ENCODE results near the gene SERTM2.
"Not testable (repeated sequence)": the region's sequence is repeated elsewhere in the genome, so short reads cannot be mapped to it uniquely, and the experiment has no call there.

Gene SERTM2

GRCh38 chrX:111518667-111519066 lies 7.2 kb downstream of the SERTM2 start:
- Mint-ChIP-seq H3K9me3 (ENCODE audit: low read depth) (no peaks in the 10 kb centered on the region), H3K4me3 (no peak overlapping the region), H3K4me1 (ENCODE audit: low read depth) (no peaks in the 10 kb centered on the region), H3K27ac (no peak overlapping the region), H3K27me3 (no peaks in the 10 kb centered on the region), H3K36me3 (no peaks in the 10 kb centered on the region)

GRCh38 chrX:111519215-111519614 lies 7.8 kb downstream of the SERTM2 start:
- Mint-ChIP-seq H3K27ac (no peak overlapping the region), H3K4me3 (no peak overlapping the region), H3K36me3 (no peaks in the 10 kb centered on the region), H3K27me3 (no peaks in the 10 kb centered on the region), H3K9me3 (ENCODE audit: low read depth) (no peaks in the 10 kb centered on the region), H3K4me1 (ENCODE audit: low read depth) (no peaks in the 10 kb centered on the region)

DNA sequence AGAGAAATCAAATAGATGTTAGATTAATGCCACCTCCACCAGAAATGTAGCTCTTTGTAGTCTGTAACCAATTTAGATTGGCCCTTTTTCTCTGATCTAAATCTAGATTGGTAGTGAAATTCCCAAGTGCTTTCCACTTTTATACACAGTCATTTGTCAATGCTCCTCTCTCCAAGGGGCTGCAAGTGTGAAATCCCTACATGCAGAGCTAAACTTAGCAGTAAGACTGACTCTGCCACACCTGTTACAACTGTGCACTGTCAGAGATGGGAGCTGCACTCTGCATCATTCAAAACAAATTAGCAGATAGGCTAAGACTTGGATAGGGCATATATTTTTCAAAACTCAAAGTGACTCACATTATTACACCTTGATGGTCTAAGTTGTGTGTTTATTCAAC lies 9.1 kb downstream of the SERTM2 start:
- Mint-ChIP-seq H3K4me1 (ENCODE audit: low read depth) (no peaks in the 10 kb centered on the region), H3K4me3 (no peak overlapping the region), H3K36me3 (no peaks in the 10 kb centered on the region), H3K27ac (no peak overlapping the region), H3K27me3 (peaks cover 2% of the 10 kb centered on the region), H3K9me3 (ENCODE audit: low read depth) (no peaks in the 10 kb centered on the region)

GRCh38 chrX:111521169-111521568 lies 9.7 kb downstream of the SERTM2 start:
- Mint-ChIP-seq H3K4me1 (ENCODE audit: low read depth) (no peaks in the 10 kb centered on the region), H3K36me3 (no peaks in the 10 kb centered on the region), H3K9me3 (ENCODE audit: low read depth) (no peaks in the 10 kb centered on the region), H3K27me3 (peaks cover 2% of the 10 kb centered on the region), H3K4me3 (no peak overlapping the region), H3K27ac (no peak overlapping the region)

GRCh38 chrX:111543212-111543741 lies 31.8 kb downstream of the SERTM2 start:
- H3K4me3 Mint-ChIP-seq, result no peak overlapping the region
- no peaks in the 10 kb centered on the region for H3K4me1 Mint-ChIP-seq (ENCODE audit: low read depth)
- no peaks in the 10 kb centered on the region for H3K36me3 Mint-ChIP-seq
- no peaks in the 10 kb centered on the region for H3K27me3 Mint-ChIP-seq
- no peak overlapping the region for H3K27ac Mint-ChIP-seq
- no peaks in the 10 kb centered on the region for H3K9me3 Mint-ChIP-seq (ENCODE audit: low read depth)

GRCh38 chrX:111549235-111549634 lies 37.8 kb downstream of the SERTM2 start:
- H3K4me1 Mint-ChIP-seq (ENCODE audit: low read depth); H3K36me3 Mint-ChIP-seq; H3K4me3 Mint-ChIP-seq; H3K27ac Mint-ChIP-seq; H3K27me3 Mint-ChIP-seq; H3K9me3 Mint-ChIP-seq (ENCODE audit: low read depth): not testable (repeated sequence)

GRCh38 chrX:111555406-111555958 lies 44.0 kb downstream of the SERTM2 start:
- H3K4me1 Mint-ChIP-seq (ENCODE audit: low read depth), result no peaks in the 10 kb centered on the region
- H3K36me3 Mint-ChIP-seq, result no peaks in the 10 kb centered on the region
- no peaks in the 10 kb centered on the region for H3K27me3 Mint-ChIP-seq
- H3K9me3 Mint-ChIP-seq (ENCODE audit: low read depth), result no peaks in the 10 kb centered on the region
- no peak overlapping the region for H3K4me3 Mint-ChIP-seq
- no peak overlapping the region for H3K27ac Mint-ChIP-seq

DNA sequence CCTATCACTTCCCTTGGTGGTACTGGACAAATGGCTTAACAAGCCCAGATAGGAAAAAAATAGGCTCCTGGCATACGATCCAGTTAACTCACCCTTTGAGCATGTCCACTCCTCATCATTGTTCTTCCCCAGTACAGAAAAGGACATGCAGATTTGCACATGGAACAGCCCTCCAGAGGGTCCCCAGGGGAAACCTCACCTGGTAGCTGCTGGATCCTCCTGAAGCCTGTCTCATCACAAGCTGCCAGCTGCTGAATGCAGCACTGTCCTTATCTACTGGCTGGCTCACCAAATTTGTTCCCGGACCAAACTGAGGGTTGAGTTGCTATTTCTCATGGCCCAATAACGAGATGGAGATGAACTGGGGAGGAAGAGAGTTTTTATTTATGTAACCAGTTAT lies 49.4 kb downstream of the SERTM2 start:
- H3K27ac Mint-ChIP-seq, result no peak overlapping the region
- no peaks in the 10 kb centered on the region for H3K27me3 Mint-ChIP-seq
- H3K4me3 Mint-ChIP-seq, result no peak overlapping the region
- H3K36me3 Mint-ChIP-seq, result no peaks in the 10 kb centered on the region
- H3K9me3 Mint-ChIP-seq (ENCODE audit: low read depth), result no peaks in the 10 kb centered on the region
- H3K4me1 Mint-ChIP-seq (ENCODE audit: low read depth), result no peaks in the 10 kb centered on the region

GRCh38 chrX:111561851-111562250 lies 50.4 kb downstream of the SERTM2 start:
- Mint-ChIP-seq H3K4me1 (ENCODE audit: low read depth) (no peaks in the 10 kb centered on the region), H3K36me3 (no peaks in the 10 kb centered on the region), H3K27me3 (no peaks in the 10 kb centered on the region)

DNA sequence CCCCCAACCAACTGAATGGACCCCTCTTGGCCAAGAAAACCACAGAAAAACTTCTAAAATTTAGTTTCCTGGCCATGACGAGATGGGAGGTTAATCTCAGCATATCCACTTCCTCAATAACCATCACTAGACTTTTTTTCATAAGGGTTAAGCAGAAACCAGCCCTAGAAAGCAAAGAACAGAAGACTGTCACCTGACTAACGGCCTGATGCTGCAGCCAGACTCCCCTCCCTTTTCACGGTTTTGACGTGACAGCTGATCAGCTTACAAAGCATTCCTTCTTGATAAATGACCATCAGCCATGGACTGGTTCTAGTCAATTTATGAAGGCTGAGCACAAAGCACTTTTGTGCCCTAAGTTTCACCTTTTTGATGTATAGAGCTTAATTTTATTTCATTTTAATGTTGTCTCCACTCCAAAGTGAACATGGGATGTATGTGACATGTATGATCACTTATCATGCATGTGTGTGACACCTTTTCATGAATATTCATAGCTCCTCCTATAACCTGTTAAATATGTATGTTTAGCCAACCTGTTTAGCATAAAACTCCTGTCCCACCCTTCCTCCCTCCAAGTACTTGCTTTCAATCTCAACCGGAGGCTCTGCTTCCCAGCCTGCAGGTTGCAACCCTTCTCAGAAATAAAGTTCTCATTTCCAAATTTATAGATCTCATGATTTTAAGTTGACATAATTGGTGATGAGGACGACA lies 56.3 kb downstream of the SERTM2 start:
- H3K36me3 Mint-ChIP-seq, result no peaks in the 10 kb centered on the region

More at GRCh38 chrX:111561851-111562250, 50.4 kb downstream of the SERTM2 start:
- no peak overlapping the region for H3K27ac Mint-ChIP-seq
- H3K4me3 Mint-ChIP-seq, result no peak overlapping the region
- H3K9me3 Mint-ChIP-seq (ENCODE audit: low read depth), result no peaks in the 10 kb centered on the region

DNA sequence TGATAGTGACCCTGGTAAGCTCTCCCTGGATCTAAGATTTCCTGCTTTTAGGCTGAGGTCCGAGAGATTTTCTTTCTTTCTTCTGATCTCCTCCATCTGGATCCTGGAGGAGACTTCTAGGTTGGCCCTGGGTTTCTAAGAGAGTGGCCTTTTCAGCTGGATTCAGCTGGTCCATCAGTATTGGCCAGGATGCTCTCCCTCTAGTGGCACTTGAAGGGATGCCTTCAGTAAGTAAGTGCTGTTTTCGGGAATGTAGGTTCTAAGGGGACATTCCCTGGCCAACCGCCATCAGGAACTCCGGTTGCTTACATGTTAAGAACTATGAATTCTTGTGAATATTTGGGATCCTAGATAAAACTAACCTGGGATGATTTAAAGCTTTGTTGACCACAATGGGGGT lies 56.9 kb downstream of the SERTM2 start:
- H3K9me3 Mint-ChIP-seq (ENCODE audit: low read depth), result no peaks in the 10 kb centered on the region
- no peaks in the 10 kb centered on the region for H3K36me3 Mint-ChIP-seq
- H3K4me1 Mint-ChIP-seq (ENCODE audit: low read depth), result no peaks in the 10 kb centered on the region
- no peaks in the 10 kb centered on the region for H3K27me3 Mint-ChIP-seq
- no peak overlapping the region for H3K27ac Mint-ChIP-seq
- H3K4me3 Mint-ChIP-seq, result no peak overlapping the region

More for the DNA sequence above, 56.3 kb downstream of the SERTM2 start:
- Mint-ChIP-seq H3K27ac (no peak overlapping the region), H3K4me3 (no peak overlapping the region), H3K27me3 (no peaks in the 10 kb centered on the region), H3K9me3 (ENCODE audit: low read depth) (no peaks in the 10 kb centered on the region), H3K4me1 (ENCODE audit: low read depth) (no peaks in the 10 kb centered on the region)

DNA sequence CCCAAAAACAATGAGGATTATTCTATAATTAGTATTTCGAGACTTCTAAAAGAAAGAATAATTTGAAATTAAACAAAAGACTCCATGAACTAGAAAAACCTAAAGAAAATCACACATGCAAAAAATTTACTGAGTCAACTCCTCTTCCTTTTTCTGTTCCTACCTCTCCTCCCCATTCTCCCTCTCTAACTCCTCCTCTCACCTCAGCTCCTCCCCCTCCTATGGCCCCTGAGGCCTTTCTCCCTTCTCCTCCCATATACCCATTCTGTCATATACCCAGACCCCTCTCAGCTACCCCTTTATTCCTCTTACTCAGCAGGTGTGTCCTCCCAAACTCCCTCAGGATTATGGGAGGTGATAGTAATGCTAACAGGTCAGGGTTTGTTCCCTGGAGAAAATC lies 57.4 kb downstream of the SERTM2 start:
- Mint-ChIP-seq H3K4me1 (ENCODE audit: low read depth) (no peaks in the 10 kb centered on the region), H3K27ac (no peak overlapping the region), H3K27me3 (no peaks in the 10 kb centered on the region), H3K4me3 (no peak overlapping the region), H3K9me3 (ENCODE audit: low read depth) (no peaks in the 10 kb centered on the region), H3K36me3 (no peaks in the 10 kb centered on the region)

All from activated naive CD8-positive, alpha-beta T cell (primary cell).